NK-92 (cell line): ENCODE data around the gene ADAM33.

ENCODE experiments used
- DNase-seq: peaks from one replicate; lab custom pipeline; 2025; ENCODE audit not compliant: unreplicated experiment; lab: John Stamatoyannopoulos, UW

The ADAM33 gene

GRCh38 chr20:3710703-3711483 is 29.1 kb upstream of the ADAM33 start:
- no peak for DNase-seq

GRCh38 chr20:3710011-3710466 is 28.2 kb upstream of the ADAM33 start:
- DNase-seq: no peak

GRCh38 chr20:3707508-3707899 is 25.7 kb upstream of the ADAM33 start:
- no peak for DNase-seq

- no peak for DNase-seq
These were observed 25.1 kb upstream of the ADAM33 start for GRCh38 chr20:3706774-3707507.

GRCh38 chr20:3705970-3706739 is 24.3 kb upstream of the ADAM33 start:
- no peak for DNase-seq

- DNase-seq: no peak
These were observed 23.7 kb upstream of the ADAM33 start for GRCh38 chr20:3705491-3705969.

GRCh38 chr20:3704087-3704486 is 22.3 kb upstream of the ADAM33 start:
- DNase-seq: no peak

- DNase-seq: no peak
These were observed 21.0 kb upstream of the ADAM33 start for GRCh38 chr20:3702611-3703391.

GRCh38 chr20:3701061-3701998 is 19.5 kb upstream of the ADAM33 start:
- no peak for DNase-seq

GRCh38 chr20:3699037-3699436 is 17.2 kb upstream of the ADAM33 start:
- DNase-seq: no peak

GRCh38 chr20:3698591-3699001 is 16.8 kb upstream of the ADAM33 start:
- no peak for DNase-seq

GRCh38 chr20:3697588-3698305 is 15.9 kb upstream of the ADAM33 start:
- no peak for DNase-seq

- DNase-seq: no peak
These were observed 15.2 kb upstream of the ADAM33 start for GRCh38 chr20:3696745-3697587.

GRCh38 chr20:3696200-3696599 is 14.4 kb upstream of the ADAM33 start:
- DNase-seq: no peak

GRCh38 chr20:3694864-3695263 is 13.1 kb upstream of the ADAM33 start:
- DNase-seq: no peak

- DNase-seq: no peak
These were observed 11.6 kb upstream of the ADAM33 start for GRCh38 chr20:3693376-3693775.

GRCh38 chr20:3692706-3693294 is 11.0 kb upstream of the ADAM33 start:
- DNase-seq: no peak

GRCh38 chr20:3691897-3692296 is 10.1 kb upstream of the ADAM33 start:
- no peak for DNase-seq
